K562 (cell line): ENCODE results near the gene NEU3. TPM values are rescaled to one million over a fixed set of nuclear protein-coding genes. Genes with fewer than 3 reads are reported as not detected.

Experiments
- BRF1 ChIP-seq: IDR thresholded peaks from 3 replicates; pipeline ENCODE4 v1.6.1; 2011; ENCODE audit warnings: borderline replicate concordance, mild to moderate bottlenecking; ENCODE audit not compliant: insufficient read length; ENCODE audit errors: extremely low read depth
- CXXC5 ChIP-seq: fragments of 250-450 bp; sonication (Bioruptor Pico); IDR thresholded peaks from 2 replicates; pipeline ENCODE4 v1.8.0; 2022; ENCODE audit warnings: inconsistent platforms, mild to moderate bottlenecking, moderate library complexity
- GTF3C2 ChIP-seq: IDR thresholded peaks from 3 replicates; pipeline ENCODE4 v1.6.1; 2011; ENCODE audit warnings: borderline replicate concordance, mild to moderate bottlenecking, moderate library complexity; ENCODE audit not compliant: insufficient read length; ENCODE audit errors: extremely low read depth
- KAT2B ChIP-seq: IDR thresholded peaks from one replicate; pipeline ENCODE4 v1.6.1; 2012; ENCODE audit warnings: low read depth, mild to moderate bottlenecking, control low read depth, inconsistent platforms, low read length, moderate library complexity
- LEF1 ChIP-seq: fragments of 450-650 bp; IDR thresholded peaks from 2 replicates; pipeline ENCODE4 v1.6.1; 2016; ENCODE audit warnings: mild to moderate bottlenecking
- MAFF ChIP-seq: IDR thresholded peaks from 2 replicates; pipeline ENCODE4 v1.6.1; 2012; ENCODE audit warnings: low read length, improper control_type of control experiment
- MYBL2 ChIP-seq, 2 experiments: fragments of 450-650 bp in 1 of 2; sonication (generic) in 1 of 2; formaldehyde crosslinking in 1 of 2; IDR thresholded peaks; 2 replicates each; pipeline versions ENCODE4 v1.6.1 to v1.8.1; 2017 to 2022; ENCODE audit warnings: borderline replicate concordance in 1 of 2, inconsistent platforms in 1 of 2, low read depth in 1 of 2, mild to moderate bottlenecking in 1 of 2, missing genetic modification reagents in 1 of 2, moderate library complexity in 1 of 2
- MYNN ChIP-seq, 2 experiments: sonication (generic); formaldehyde crosslinking in 1 of 2; IDR thresholded peaks; 2 replicates each; pipeline versions ENCODE4 v1.5.0 to v1.6.1; 2016 to 2020; ENCODE audit warnings: antibody characterized with exemption in 1 of 2, missing genetic modification reagents in 1 of 2
- NCOA6 ChIP-seq: fragments of 450-650 bp; IDR thresholded peaks from 2 replicates; pipeline ENCODE4 v1.6.1; 2017; ENCODE audit warnings: mild to moderate bottlenecking
- NFATC3 ChIP-seq: fragments of 450-650 bp; IDR thresholded peaks from 2 replicates; pipeline ENCODE4 v1.6.1; 2017; ENCODE audit warnings: mild to moderate bottlenecking
- NFE2L1 ChIP-seq: fragments of 450-650 bp; IDR thresholded peaks from 2 replicates; pipeline ENCODE4 v1.6.1; 2016; ENCODE audit warnings: missing genetic modification characterization, low read depth, mild to moderate bottlenecking, missing compliant biosample characterization, moderate library complexity, borderline replicate concordance
- POLR2AphosphoS5 ChIP-seq: IDR thresholded peaks from 2 replicates; pipeline ENCODE4 v1.6.1; 2011; ENCODE audit warnings: mild to moderate bottlenecking, low read depth, low read length, moderate library complexity; ENCODE audit not compliant: control insufficient read depth, insufficient read depth
- SMC3 ChIP-seq: conservative IDR thresholded peaks from 2 replicates; pipeline ENCODE4 v1.6.1; 2011; ENCODE audit warnings: low read depth, low read length, improper control_type of control experiment; ENCODE audit not compliant: insufficient read depth
- TARDBP ChIP-seq: fragments of 450-650 bp; IDR thresholded peaks from 2 replicates; pipeline ENCODE4 v1.6.1; 2016
- ZC3H11A ChIP-seq: IDR thresholded peaks from 2 replicates; pipeline ENCODE4 v1.6.1; 2012; ENCODE audit warnings: low read depth, low read length, improper control_type of control experiment
- ZNF133 ChIP-seq: fragments of 250-450 bp; sonication (Bioruptor Pico); IDR thresholded peaks from 2 replicates; pipeline ENCODE4 v1.4.0; 2020; ENCODE audit warnings: mild to moderate bottlenecking
- ZNF165 ChIP-seq: fragments of 250-450 bp; sonication (Bioruptor Pico); IDR thresholded peaks from 2 replicates; pipeline ENCODE4 v1.4.0; 2020; ENCODE audit warnings: borderline replicate concordance
- ZNF274 ChIP-seq: IDR thresholded peaks from 2 replicates; pipeline ENCODE4 v1.6.1; 2011; ENCODE audit warnings: low read depth, mild to moderate bottlenecking, low read length, moderate library complexity, borderline replicate concordance
- ZNF408 ChIP-seq: fragments of 250-450 bp; sonication (Bioruptor Pico); IDR thresholded peaks from 2 replicates; pipeline ENCODE4 v1.4.0; 2020; ENCODE audit warnings: low read depth, mild to moderate bottlenecking, moderate library complexity
- ZNF561 ChIP-seq: fragments of 450-650 bp; formaldehyde crosslinking; conservative IDR thresholded peaks from 2 replicates; pipeline ENCODE4 v1.4.0; 2020; ENCODE audit warnings: mild to moderate bottlenecking, moderate library complexity
- ZNF717 ChIP-seq: fragments of 250-450 bp; sonication (Bioruptor Pico); IDR thresholded peaks from 2 replicates; pipeline ENCODE4 v1.5.0; 2021
- ZNF780A ChIP-seq: fragments of 250-450 bp; sonication (Bioruptor Pico); IDR thresholded peaks from 2 replicates; pipeline ENCODE4 v1.5.0; 2021; ENCODE audit warnings: mild to moderate bottlenecking
- polyA plus RNA-seq, 8 experiments: library from polyadenylated mRNA; depleted of rRNA in 4 of 8; stranded (reverse) in 5 of 8; unstranded in 3 of 8; fragments of >200 nt; fragmentation: Nextera tagmentation in 2 of 8; fragmentation: Illumina TruSeq in 1 of 8; extraction: Ambion mirVana in 2 of 8; extraction: Trizol in 1 of 8; gene quantifications; 2 replicates each; pipeline versions ENCODE4 v1.2.1 to v1.2.3, GENCODE V29; 2011 to 2014; ENCODE audit warnings: inconsistent platforms in 1 of 8, missing spikeins in 1 of 8
- total RNA-seq, 7 experiments: library from RNA; depleted of rRNA in 6 of 7; stranded (reverse); fragments of >200 nt in 6 of 7; fragmentation: Illumina TruSeq in 2 of 7; extraction: Trizol in 2 of 7; gene quantifications; 2 replicates each; pipeline versions ENCODE4 v1.2.1 to v1.2.3, GENCODE V29; 2011 to 2021; ENCODE audit warnings: low replicate concordance in 1 of 7
- TF ChIP-seq, protein P1 (sequence below): fragments of 250-450 bp; sonication (Bioruptor Pico); IDR thresholded peaks from 2 replicates; pipeline ENCODE4 v1.8.0; 2021; ENCODE audit warnings: moderate library complexity, mild to moderate bottlenecking, inconsistent platforms

Gene NEU3
- total and polyA plus RNA-seq, 9 of the 15 experiments (the other 6 are each of a cell fraction or from before 2014, with no cell fraction given), result 6.2 to 41.3 (median 31.1) TPM

GRCh38 chr11:75031224-75031753 lies 42.6 kb downstream of the NEU3 start (continued):
- TF ChIP-seq SMC3 (0 out of 2 replicates have a peak, but pooled peaks have one; percentile 28), NFATC3 (no peak), ZNF165 (CRISPR knock-in tag) (no peak), MYNN (IDR thresholded peaks at IDR 0.05) (peak; percentile 93), MYNN (CRISPR knock-in tag; IDR thresholded peaks at IDR 0.05) (no peak), POLR2AphosphoS5 (peak; percentile 94), GTF3C2 (no peak), ZNF408 (CRISPR knock-in tag) (no peak), MAFF (no peak; the same call in 1 of the 2 replicates), ZNF133 (no peak), NCOA6 (no peak), NFE2L1 (no peak), ZNF561 (CRISPR knock-in tag) (no peak), ZNF274 (no peak), CXXC5 (CRISPR knock-in tag) (peak; percentile 86), MYBL2 (IDR thresholded peaks at IDR 0.05; ENCODE audit: low read depth) (no peak), MYBL2 (CRISPR knock-in tag; IDR thresholded peaks at IDR 0.05; ENCODE audit: borderline replicate concordance) (no peak), ZNF780A (CRISPR knock-in tag) (no peak), TARDBP (peak; percentile 45; the same call in 1 of the 2 replicates), LEF1 (peak; percentile 86), ZC3H11A (no peak), ZNF717 (CRISPR knock-in tag) (no peak), BRF1 (no peak), KAT2B (no peak)
- TF ChIP-seq, protein P1, sequence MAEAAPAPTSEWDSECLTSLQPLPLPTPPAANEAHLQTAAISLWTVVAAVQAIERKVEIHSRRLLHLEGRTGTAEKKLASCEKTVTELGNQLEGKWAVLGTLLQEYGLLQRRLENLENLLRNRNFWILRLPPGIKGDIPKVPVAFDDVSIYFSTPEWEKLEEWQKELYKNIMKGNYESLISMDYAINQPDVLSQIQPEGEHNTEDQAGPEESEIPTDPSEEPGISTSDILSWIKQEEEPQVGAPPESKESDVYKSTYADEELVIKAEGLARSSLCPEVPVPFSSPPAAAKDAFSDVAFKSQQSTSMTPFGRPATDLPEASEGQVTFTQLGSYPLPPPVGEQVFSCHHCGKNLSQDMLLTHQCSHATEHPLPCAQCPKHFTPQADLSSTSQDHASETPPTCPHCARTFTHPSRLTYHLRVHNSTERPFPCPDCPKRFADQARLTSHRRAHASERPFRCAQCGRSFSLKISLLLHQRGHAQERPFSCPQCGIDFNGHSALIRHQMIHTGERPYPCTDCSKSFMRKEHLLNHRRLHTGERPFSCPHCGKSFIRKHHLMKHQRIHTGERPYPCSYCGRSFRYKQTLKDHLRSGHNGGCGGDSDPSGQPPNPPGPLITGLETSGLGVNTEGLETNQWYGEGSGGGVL, result no peak
